ENCODE data around the gene TADA2A. TPM values are rescaled to one million over a fixed set of nuclear protein-coding genes. Genes with fewer than 3 reads are reported as not detected.

The TADA2A gene
- total RNA-seq, 1 experiment from 2014 or later = 25.2 TPM

- ChIA-PET CTCF (no interaction called here), POLR2A (ENCODE audit: unreplicated experiment) (interaction anchor here (0.6 kb wide), 1 partner anchor 8 kb away, joined by 3 read pairs; no protein-coding TSS in a partner anchor)
- intact Hi-C loops (cut with micrococcal nuclease; ENCODE audit: unreplicated experiment) = no loop called here
- H3K4me1 ChIP-seq (replicated peaks; ENCODE audit: insufficient read depth) = no peaks in the 10 kb centered on the region
- H3K4me3 ChIP-seq = no peak overlapping the region
- H3F3A ChIP-seq (ENCODE audit: insufficient read depth, low read depth) = no peaks in the 10 kb centered on the region; the same call in 1 of the 2 replicates
- BruUV-seq (replicated peaks) = no TSS peak
- H3K9me3 ChIP-seq (ENCODE audit: insufficient read depth, low read depth) = no peaks in the 10 kb centered on the region
- H3K27me3 ChIP-seq (ENCODE audit: insufficient read depth, low read depth) = no peaks in the 10 kb centered on the region
- H3K4me2 ChIP-seq = no peak overlapping the region
- DNase-seq = peak in 1 of 2 experiments; percentile 49
- H4K20me1 ChIP-seq (ENCODE audit: insufficient read depth) = no peaks in the 10 kb centered on the region
- no peaks in the 10 kb centered on the region for H3K9me2 ChIP-seq (ENCODE audit: insufficient read depth)
- H2AFZ ChIP-seq = no peak overlapping the region
- no peak overlapping the region for H3K27ac ChIP-seq
- no peak for TF ChIP-seq EZH2 (IDR thresholded peaks at IDR 0.05; ENCODE audit: low read depth)
- no peak for TF ChIP-seq CTCF (conservative IDR thresholded peaks at IDR 0.05)
- H3K79me2 ChIP-seq (ENCODE audit: low read depth) = no peaks in the 10 kb centered on the region
- no peaks in the 10 kb centered on the region; the same call in 1 of the 2 replicates for H3K36me3 ChIP-seq (ENCODE audit: low read depth)
Measured at GRCh38 chr17:37458805-37459204, 52.1 kb downstream of the TADA2A start.

GRCh38 chr17:37461668-37462067 lies 55.0 kb downstream of the TADA2A start:
- BruUV-seq (replicated peaks) = no TSS peak

GRCh38 chr17:37462492-37462891 lies 55.8 kb downstream of the TADA2A start:
- POLR2A ChIA-PET (ENCODE audit: unreplicated experiment) = no interaction called here
- intact Hi-C loops (cut with micrococcal nuclease; ENCODE audit: unreplicated experiment) = no loop called here
- no peak overlapping the region for H3K4me3 ChIP-seq
- no peaks in the 10 kb centered on the region for H3K27me3 ChIP-seq (ENCODE audit: insufficient read depth, low read depth)
- peaks cover 15% of the 10 kb centered on the region for H3F3A ChIP-seq (ENCODE audit: insufficient read depth, low read depth)
- H3K4me2 ChIP-seq = no peak overlapping the region
- peaks cover 5% of the 10 kb centered on the region; the same call in 1 of the 2 replicates for H3K36me3 ChIP-seq (ENCODE audit: low read depth)
- no peaks in the 10 kb centered on the region for H3K9me2 ChIP-seq (ENCODE audit: insufficient read depth)
- no peak overlapping the region for H3K27ac ChIP-seq
- CTCF ChIA-PET = no interaction called here
- no peaks in the 10 kb centered on the region for H4K20me1 ChIP-seq (ENCODE audit: insufficient read depth)
- TF ChIP-seq EZH2 (IDR thresholded peaks at IDR 0.05; ENCODE audit: low read depth) (no peak), CTCF (conservative IDR thresholded peaks at IDR 0.05) (no peak)
- no peaks in the 10 kb centered on the region for H3K79me2 ChIP-seq (ENCODE audit: low read depth)
- no peaks in the 10 kb centered on the region for H3K9me3 ChIP-seq (ENCODE audit: insufficient read depth, low read depth)
- H3K4me1 ChIP-seq (replicated peaks; ENCODE audit: insufficient read depth) = peaks cover 22% of the 10 kb centered on the region
- DNase-seq = no peak
- no peak overlapping the region for H2AFZ ChIP-seq
- BruUV-seq (replicated peaks) = no TSS peak

More at GRCh38 chr17:37461668-37462067, 55.0 kb downstream of the TADA2A start:
- peaks cover 17% of the 10 kb centered on the region for H3K4me1 ChIP-seq (replicated peaks; ENCODE audit: insufficient read depth)
- H3K4me2 ChIP-seq = no peak overlapping the region
- no peaks in the 10 kb centered on the region for H3K9me2 ChIP-seq (ENCODE audit: insufficient read depth)
- peaks cover 5% of the 10 kb centered on the region; the same call in 1 of the 2 replicates for H3K36me3 ChIP-seq (ENCODE audit: low read depth)
- no peak overlapping the region for H3K27ac ChIP-seq
- H3K9me3 ChIP-seq (ENCODE audit: insufficient read depth, low read depth) = no peaks in the 10 kb centered on the region
- H3K27me3 ChIP-seq (ENCODE audit: insufficient read depth, low read depth) = no peaks in the 10 kb centered on the region
- H3K79me2 ChIP-seq (ENCODE audit: low read depth) = no peaks in the 10 kb centered on the region
- no peaks in the 10 kb centered on the region for H4K20me1 ChIP-seq (ENCODE audit: insufficient read depth)
- no peak overlapping the region for H2AFZ ChIP-seq
- POLR2A ChIA-PET (ENCODE audit: unreplicated experiment) = no interaction called here
- H3F3A ChIP-seq (ENCODE audit: insufficient read depth, low read depth) = peaks cover 12% of the 10 kb centered on the region
- no peak for DNase-seq
- intact Hi-C loops (cut with micrococcal nuclease; ENCODE audit: unreplicated experiment) = no loop called here
- TF ChIP-seq CTCF (conservative IDR thresholded peaks at IDR 0.05) = no peak
- no peak for TF ChIP-seq EZH2 (IDR thresholded peaks at IDR 0.05; ENCODE audit: low read depth)
- CTCF ChIA-PET = no interaction called here
- no peak overlapping the region for H3K4me3 ChIP-seq

Data from PC-9 (cell line).